Tibial nerve (tissue), 3 donors: ENCODE measurements around the gene ADM5.

Source experiments
- POLR2A ChIP-seq, 2 donors: fragments of 450-650 bp; IDR thresholded peaks; one replicate each; pipeline ENCODE4 v1.6.1; 2017; ENCODE audit warnings: antibody characterized with exemption in 2 of 2, mild to moderate bottlenecking in 2 of 2, moderate library complexity in 2 of 2
- TF ChIP-seq, protein P1 (sequence below), 5 experiments: fragments of 200-600 bp in 3 of 5; fragments of 450-650 bp in 2 of 5; sonication (generic) in 3 of 5; IDR thresholded peaks; one replicate each; pipeline ENCODE4 v1.5.1; 2016 to 2019; ENCODE audit warnings: antibody characterized with exemption in 5 of 5, mild to moderate bottlenecking in 3 of 5, moderate library complexity in 2 of 5

DNA sequence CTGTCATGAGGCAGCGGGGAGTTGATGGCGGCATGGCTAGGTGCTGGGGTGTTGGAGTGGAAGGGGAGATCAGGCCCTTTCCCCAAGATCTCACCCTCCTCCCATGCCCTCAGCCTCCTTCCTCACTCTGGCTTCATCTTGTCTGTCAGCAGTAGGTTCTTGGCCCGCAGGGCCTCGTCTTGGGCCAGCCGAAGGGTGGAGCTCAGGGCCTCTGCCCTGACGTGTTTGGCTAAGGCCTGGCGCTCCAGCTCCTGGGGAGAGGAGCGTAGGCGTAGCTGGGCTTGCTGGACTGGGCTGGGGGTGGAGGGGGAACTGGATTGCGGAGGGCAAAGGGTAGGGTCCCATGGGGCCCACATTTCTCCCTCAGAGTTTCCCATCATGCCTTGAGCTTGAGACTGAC, 50.5 kb downstream of the ADM5 start:
- TF ChIP-seq, protein P1, sequence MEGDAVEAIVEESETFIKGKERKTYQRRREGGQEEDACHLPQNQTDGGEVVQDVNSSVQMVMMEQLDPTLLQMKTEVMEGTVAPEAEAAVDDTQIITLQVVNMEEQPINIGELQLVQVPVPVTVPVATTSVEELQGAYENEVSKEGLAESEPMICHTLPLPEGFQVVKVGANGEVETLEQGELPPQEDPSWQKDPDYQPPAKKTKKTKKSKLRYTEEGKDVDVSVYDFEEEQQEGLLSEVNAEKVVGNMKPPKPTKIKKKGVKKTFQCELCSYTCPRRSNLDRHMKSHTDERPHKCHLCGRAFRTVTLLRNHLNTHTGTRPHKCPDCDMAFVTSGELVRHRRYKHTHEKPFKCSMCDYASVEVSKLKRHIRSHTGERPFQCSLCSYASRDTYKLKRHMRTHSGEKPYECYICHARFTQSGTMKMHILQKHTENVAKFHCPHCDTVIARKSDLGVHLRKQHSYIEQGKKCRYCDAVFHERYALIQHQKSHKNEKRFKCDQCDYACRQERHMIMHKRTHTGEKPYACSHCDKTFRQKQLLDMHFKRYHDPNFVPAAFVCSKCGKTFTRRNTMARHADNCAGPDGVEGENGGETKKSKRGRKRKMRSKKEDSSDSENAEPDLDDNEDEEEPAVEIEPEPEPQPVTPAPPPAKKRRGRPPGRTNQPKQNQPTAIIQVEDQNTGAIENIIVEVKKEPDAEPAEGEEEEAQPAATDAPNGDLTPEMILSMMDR (IDR thresholded peaks at IDR 0.05), result no peak
- TF ChIP-seq POLR2A (IDR thresholded peaks at IDR 0.05), result no peak
